Calu3 (cell line): Measurements from ENCODE around the gene TTBK1. TPM values are rescaled to one million over a fixed set of nuclear protein-coding genes. Genes with fewer than 3 reads are reported as not detected.

Experiments used
- BruUV-seq: library from RNA; stranded (reverse); fragments of 400-500 nt; replicated peaks from 2 replicates; lab custom pipeline; 2021; lab: Mats Ljungman, UMichigan
- CTCF ChIA-PET: fragments of 300-600 bp; sonication (Branson Sonifier 250); formaldehyde crosslinking; loops from one replicate; lab custom pipeline; 2022; ENCODE audit warnings: antibody characterized with exemption; lab: Charles Lee
- DNase-seq: peaks from one replicate; pipeline ENCODE4 v3.0.0; 2022
- H3K27ac Mint-ChIP-seq: one replicate; pipeline ENCODE4 v1.8.0; 2022; ENCODE audit warnings: mixed read lengths; ENCODE audit not compliant: unreplicated experiment
- H3K27me3 Mint-ChIP-seq: one replicate; pipeline ENCODE4 v1.8.0; 2022; ENCODE audit warnings: mixed read lengths; ENCODE audit not compliant: unreplicated experiment
- H3K36me3 Mint-ChIP-seq: one replicate; pipeline ENCODE4 v1.8.0; 2022; ENCODE audit warnings: mild to moderate bottlenecking, moderate library complexity, mixed read lengths; ENCODE audit not compliant: insufficient read depth, unreplicated experiment
- H3K4me1 Mint-ChIP-seq: one replicate; pipeline ENCODE4 v1.8.0; 2022; ENCODE audit warnings: mild to moderate bottlenecking, low read depth, mixed read lengths; ENCODE audit not compliant: unreplicated experiment
- H3K4me3 Mint-ChIP-seq: one replicate; pipeline ENCODE4 v1.8.0; 2022; ENCODE audit warnings: mild to moderate bottlenecking, low read depth, moderate library complexity, mixed read lengths; ENCODE audit not compliant: unreplicated experiment
- H3K9me3 Mint-ChIP-seq: one replicate; pipeline ENCODE4 v1.8.0; 2022; ENCODE audit warnings: low read depth, mixed read lengths; ENCODE audit not compliant: unreplicated experiment
- intact Hi-C: fragments of 100-400 bp; cut with micrococcal nuclease; formaldehyde crosslinking; loops from one replicate; pipeline ENCODE4 v1.10.0; 2022; ENCODE audit not compliant: unreplicated experiment
- total RNA-seq: library from RNA; stranded (reverse); gene quantifications from 2 replicates; pipeline ENCODE4 v1.2.3, GENCODE V29; 2022
- TF ChIP-seq, protein P1 (sequence below): fragments of 200-600 bp; IDR thresholded peaks from one replicate; pipeline ENCODE4 v1.8.0; 2022; ENCODE audit warnings: antibody characterized with exemption; ENCODE audit not compliant: unreplicated experiment

Gene TTBK1
- total RNA-seq, 1 experiment from 2014 or later = 0.17 TPM

DNA sequence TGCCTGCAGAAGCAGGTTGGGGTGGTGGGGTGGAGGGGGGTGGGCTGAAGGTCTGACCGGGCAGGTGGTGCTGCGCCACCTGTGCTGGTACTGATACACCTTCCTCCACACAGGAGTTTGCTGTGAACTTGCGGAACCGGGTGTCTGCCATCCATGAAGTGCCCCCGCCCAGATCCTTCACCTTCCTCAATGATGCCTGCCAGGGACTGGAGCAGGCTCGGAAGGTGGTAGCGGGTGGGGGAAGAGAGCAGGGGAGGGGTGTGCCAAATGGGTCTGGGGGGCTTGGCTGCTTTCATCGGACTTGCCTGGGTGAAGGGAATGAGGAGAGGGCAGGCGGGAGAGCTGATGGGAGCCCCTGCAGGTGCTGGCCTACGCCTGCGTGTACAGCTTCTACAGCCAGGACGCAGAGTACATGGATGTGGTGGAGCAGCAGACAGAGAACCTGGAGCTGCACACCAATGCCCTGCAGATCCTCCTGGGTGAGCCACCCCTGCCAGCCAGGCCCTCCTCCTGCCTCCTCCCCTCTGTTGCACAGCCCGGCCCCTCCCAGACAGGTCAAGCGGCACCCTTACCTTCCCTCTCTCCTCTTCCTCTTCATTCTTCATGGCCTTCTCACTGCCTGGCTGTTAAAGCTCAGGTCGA, 20.7 kb upstream of the TTBK1 start:
- intact Hi-C loops = no loop called here
- Mint-ChIP-seq H3K9me3 (no peaks in the 10 kb centered on the region), H3K27me3 (no peaks in the 10 kb centered on the region), H3K36me3 (peaks cover 49% of the 10 kb centered on the region), H3K27ac (no peak overlapping the region), H3K4me1 (peaks cover 27% of the 10 kb centered on the region), H3K4me3 (no peak overlapping the region)
- CTCF ChIA-PET = no interaction called here
- DNase-seq = no peak
- no TSS peak for BruUV-seq
- TF ChIP-seq, protein P1, sequence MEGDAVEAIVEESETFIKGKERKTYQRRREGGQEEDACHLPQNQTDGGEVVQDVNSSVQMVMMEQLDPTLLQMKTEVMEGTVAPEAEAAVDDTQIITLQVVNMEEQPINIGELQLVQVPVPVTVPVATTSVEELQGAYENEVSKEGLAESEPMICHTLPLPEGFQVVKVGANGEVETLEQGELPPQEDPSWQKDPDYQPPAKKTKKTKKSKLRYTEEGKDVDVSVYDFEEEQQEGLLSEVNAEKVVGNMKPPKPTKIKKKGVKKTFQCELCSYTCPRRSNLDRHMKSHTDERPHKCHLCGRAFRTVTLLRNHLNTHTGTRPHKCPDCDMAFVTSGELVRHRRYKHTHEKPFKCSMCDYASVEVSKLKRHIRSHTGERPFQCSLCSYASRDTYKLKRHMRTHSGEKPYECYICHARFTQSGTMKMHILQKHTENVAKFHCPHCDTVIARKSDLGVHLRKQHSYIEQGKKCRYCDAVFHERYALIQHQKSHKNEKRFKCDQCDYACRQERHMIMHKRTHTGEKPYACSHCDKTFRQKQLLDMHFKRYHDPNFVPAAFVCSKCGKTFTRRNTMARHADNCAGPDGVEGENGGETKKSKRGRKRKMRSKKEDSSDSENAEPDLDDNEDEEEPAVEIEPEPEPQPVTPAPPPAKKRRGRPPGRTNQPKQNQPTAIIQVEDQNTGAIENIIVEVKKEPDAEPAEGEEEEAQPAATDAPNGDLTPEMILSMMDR = no peak

DNA sequence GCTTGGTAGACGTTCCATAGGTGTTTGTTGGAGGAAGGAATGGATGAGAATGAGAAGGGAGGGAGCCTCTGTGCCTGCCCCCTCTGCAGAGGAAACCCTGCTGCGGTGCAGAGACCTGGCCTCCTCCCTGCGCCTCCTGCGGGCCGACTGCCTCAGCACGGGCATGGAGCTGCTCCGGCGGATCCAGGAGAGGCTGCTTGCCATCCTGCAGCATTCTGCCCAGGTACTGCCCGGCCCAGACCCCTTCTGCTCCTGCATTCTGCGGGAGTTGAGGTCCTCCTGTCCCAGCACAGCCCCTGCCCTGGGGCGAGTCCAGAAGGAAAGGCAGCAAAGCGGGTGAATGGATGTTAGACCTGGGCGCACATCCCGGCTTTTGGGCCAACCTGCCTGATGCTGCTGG, 20.1 kb upstream of the TTBK1 start:
- CTCF ChIA-PET = interaction anchor here (0.6 kb wide), 1 partner anchor 475 kb away, joined by 5 read pairs; no protein-coding TSS in a partner anchor
- DNase-seq = no peak
- Mint-ChIP-seq H3K9me3 (no peaks in the 10 kb centered on the region), H3K4me1 (peaks cover 27% of the 10 kb centered on the region), H3K4me3 (no peak overlapping the region), H3K27ac (no peak overlapping the region), H3K36me3 (peaks cover 54% of the 10 kb centered on the region), H3K27me3 (no peaks in the 10 kb centered on the region)
- BruUV-seq = no TSS peak
- TF ChIP-seq, protein P1 = no peak
- intact Hi-C loops = no loop called here

DNA sequence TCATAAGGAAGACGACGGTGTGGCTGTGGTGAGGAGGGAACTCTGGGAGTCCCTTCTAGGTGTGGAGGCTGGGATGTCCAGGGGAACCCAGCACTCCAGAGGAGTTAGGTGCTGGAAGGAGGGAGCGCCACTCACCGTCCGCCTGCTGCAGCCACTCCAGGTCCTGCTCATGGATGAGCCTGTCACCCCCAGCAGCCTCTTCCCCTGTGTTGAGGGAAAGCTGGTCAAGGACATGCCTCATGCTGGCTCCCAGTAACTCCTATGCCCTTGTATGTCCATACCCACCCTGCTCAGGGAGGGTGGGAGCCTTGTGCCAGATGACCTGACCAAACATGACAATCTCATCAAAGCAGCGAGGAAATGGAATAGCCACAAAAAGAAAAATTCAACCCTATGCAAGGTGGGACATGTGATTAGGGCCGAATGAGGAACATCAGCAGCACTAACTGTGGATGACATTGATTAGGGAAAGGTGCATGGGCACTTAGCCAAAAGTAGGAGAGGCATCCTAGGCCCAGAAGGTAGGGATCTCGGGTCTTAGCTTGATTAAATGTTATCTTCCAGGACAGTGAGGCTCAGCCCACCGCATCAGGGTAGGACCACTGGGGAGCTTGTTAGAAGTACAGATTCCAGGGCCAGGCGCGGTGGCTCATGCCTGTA, 17.0 kb upstream of the TTBK1 start:
- H3K9me3 Mint-ChIP-seq = no peaks in the 10 kb centered on the region
- TF ChIP-seq, protein P1 = no peak
- H3K27ac Mint-ChIP-seq = peak overlapping the region; percentile 53
- CTCF ChIA-PET = interaction anchor here (0.6 kb wide), 1 partner anchor 30 kb away, joined by 5 read pairs; no protein-coding TSS in a partner anchor
- intact Hi-C loops = no loop called here
- no peak overlapping the region for H3K4me3 Mint-ChIP-seq
- H3K4me1 Mint-ChIP-seq = peaks cover 27% of the 10 kb centered on the region
- peaks cover 6% of the 10 kb centered on the region for H3K27me3 Mint-ChIP-seq
- no peak for DNase-seq
- H3K36me3 Mint-ChIP-seq = peaks cover 47% of the 10 kb centered on the region
- BruUV-seq = no TSS peak

DNA sequence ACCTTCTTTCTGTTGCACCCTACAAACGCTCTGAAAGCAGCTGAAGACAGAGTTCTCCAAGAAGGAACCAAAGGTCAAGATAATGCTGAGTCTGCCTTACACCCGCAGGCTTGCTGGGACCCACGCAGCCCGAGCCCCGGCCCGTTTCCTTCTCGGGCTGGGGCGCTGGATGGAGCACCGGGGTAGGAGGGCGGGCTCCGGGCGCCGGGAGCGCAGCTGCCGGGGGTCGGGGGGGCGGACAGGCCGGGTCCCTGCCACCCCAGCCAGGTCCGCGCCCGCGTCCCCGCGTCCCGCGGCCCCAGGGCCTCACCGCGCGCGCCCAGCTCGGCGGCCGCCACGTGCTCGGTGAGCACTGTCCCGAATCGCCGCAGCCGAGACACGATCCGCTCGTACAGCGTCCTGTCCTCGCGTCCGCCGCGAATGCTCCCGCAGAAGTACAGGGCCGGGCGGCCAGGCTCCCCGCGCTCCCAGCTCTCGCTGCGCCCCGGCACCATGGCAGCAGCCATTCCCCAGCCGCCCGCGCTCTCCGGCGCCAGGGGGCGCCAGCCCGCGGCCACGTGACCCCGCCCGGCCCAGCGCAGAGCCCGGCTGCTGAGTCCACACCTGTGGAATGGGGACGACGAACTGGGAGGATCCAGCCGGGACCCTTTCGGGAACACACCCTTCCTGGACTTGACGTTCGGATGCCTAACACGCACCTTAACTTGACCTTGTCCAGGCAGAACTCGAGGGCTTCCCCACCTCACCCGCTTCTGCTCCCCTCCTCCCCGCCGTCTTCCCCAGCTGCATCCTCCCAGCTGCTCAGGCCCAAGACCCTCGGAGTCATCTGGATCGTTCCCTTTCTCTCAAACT, 14.1 kb upstream of the TTBK1 start, which contains the start of gene DNPH1:
DNPH1 (minus strand) TSS at position 531 of the 852 bp plus-strand sequence; CDS start at position 506, 25 bp downstream.
- H3K4me1 Mint-ChIP-seq = peaks cover 22% of the 10 kb centered on the region
- H3K27me3 Mint-ChIP-seq = peaks cover 26% of the 10 kb centered on the region
- H3K9me3 Mint-ChIP-seq = no peaks in the 10 kb centered on the region
- H3K36me3 Mint-ChIP-seq = peaks cover 35% of the 10 kb centered on the region
- DNase-seq = peak; percentile 96
- intact Hi-C loops = no loop called here
- no TSS peak for BruUV-seq
- peak within 1 kb of the TSS; percentile 75 for H3K4me3 Mint-ChIP-seq
- TF ChIP-seq, protein P1 = peak; percentile 99
- CTCF ChIA-PET = interaction anchor here (0.5 to 2.0 kb wide), 11 partner anchors 9 to 267 kb away, joined by 3 to 14 read pairs (median 5); partner anchors contain the start of gene CRIP3
- peak within 1 kb of the TSS; percentile 88 for H3K27ac Mint-ChIP-seq
